ENCODE measurements around the gene DEXI.

The DEXI gene

GRCh38 chr16:10959161-10959560, 16.9 kb upstream of the DEXI start:
- no peak for TF ChIP-seq GATA2 (IDR thresholded peaks at IDR 0.05; ENCODE audit: low read depth, low read length)
- no peak for TF ChIP-seq GATA3 (IDR thresholded peaks at IDR 0.05; ENCODE audit: low read depth, low read length)

GRCh38 chr16:10957771-10958482, 15.7 kb upstream of the DEXI start:
- peak; percentile 60 for TF ChIP-seq GATA3 (IDR thresholded peaks at IDR 0.05; ENCODE audit: low read depth, low read length)
- TF ChIP-seq GATA2 (IDR thresholded peaks at IDR 0.05; ENCODE audit: low read depth, low read length): no peak

- TF ChIP-seq GATA2 (IDR thresholded peaks at IDR 0.05; ENCODE audit: low read depth, low read length) (no peak), GATA3 (IDR thresholded peaks at IDR 0.05; ENCODE audit: low read depth, low read length) (no peak)
Measured at GRCh38 chr16:10954903-10955302, 12.6 kb upstream of the DEXI start.

- no peak for TF ChIP-seq GATA2 (IDR thresholded peaks at IDR 0.05; ENCODE audit: low read depth, low read length)
- TF ChIP-seq GATA3 (IDR thresholded peaks at IDR 0.05; ENCODE audit: low read depth, low read length): no peak
Measured at GRCh38 chr16:10951026-10951425, 8.8 kb upstream of the DEXI start.

- TF ChIP-seq GATA3 (IDR thresholded peaks at IDR 0.05; ENCODE audit: low read depth, low read length) (no peak), GATA2 (IDR thresholded peaks at IDR 0.05; ENCODE audit: low read depth, low read length) (no peak)
Measured at GRCh38 chr16:10950393-10950792, 8.1 kb upstream of the DEXI start.

- no peak for TF ChIP-seq GATA3 (IDR thresholded peaks at IDR 0.05; ENCODE audit: low read depth, low read length)
- TF ChIP-seq GATA2 (IDR thresholded peaks at IDR 0.05; ENCODE audit: low read depth, low read length): no peak
Measured at GRCh38 chr16:10949424-10949970, 7.2 kb upstream of the DEXI start.

GRCh38 chr16:10947211-10947787, 5.0 kb upstream of the DEXI start:
- TF ChIP-seq GATA2 (IDR thresholded peaks at IDR 0.05; ENCODE audit: low read depth, low read length) (no peak), GATA3 (IDR thresholded peaks at IDR 0.05; ENCODE audit: low read depth, low read length) (no peak)

GRCh38 chr16:10946308-10946707, 4.0 kb upstream of the DEXI start:
- no peak for TF ChIP-seq GATA3 (IDR thresholded peaks at IDR 0.05; ENCODE audit: low read depth, low read length)
- TF ChIP-seq GATA2 (IDR thresholded peaks at IDR 0.05; ENCODE audit: low read depth, low read length): no peak

GRCh38 chr16:10945065-10945787, 3.0 kb upstream of the DEXI start:
- TF ChIP-seq GATA2 (IDR thresholded peaks at IDR 0.05; ENCODE audit: low read depth, low read length) (no peak), GATA3 (IDR thresholded peaks at IDR 0.05; ENCODE audit: low read depth, low read length) (no peak)

- TF ChIP-seq GATA3 (IDR thresholded peaks at IDR 0.05; ENCODE audit: low read depth, low read length) (no peak), GATA2 (IDR thresholded peaks at IDR 0.05; ENCODE audit: low read depth, low read length) (no peak)
Measured at GRCh38 chr16:10944249-10945064, 2.2 kb upstream of the DEXI start, which contains the start of gene CLEC16A. CLEC16A (plus strand) TSS chr16:10944564; CDS start chr16:10944718, 154 bp downstream.

- TF ChIP-seq GATA3 (IDR thresholded peaks at IDR 0.05; ENCODE audit: low read depth, low read length): no peak
- no peak for TF ChIP-seq GATA2 (IDR thresholded peaks at IDR 0.05; ENCODE audit: low read depth, low read length)
Measured at GRCh38 chr16:10943064-10943353, 741 bp upstream of the DEXI start.

- TF ChIP-seq GATA3 (IDR thresholded peaks at IDR 0.05; ENCODE audit: low read depth, low read length): no peak
- no peak for TF ChIP-seq GATA2 (IDR thresholded peaks at IDR 0.05; ENCODE audit: low read depth, low read length)
Measured at GRCh38 chr16:10941127-10941933, 938 bp downstream of the DEXI start.

GRCh38 chr16:10940501-10941079, 1.7 kb downstream of the DEXI start:
- TF ChIP-seq GATA2 (IDR thresholded peaks at IDR 0.05; ENCODE audit: low read depth, low read length): no peak
- no peak for TF ChIP-seq GATA3 (IDR thresholded peaks at IDR 0.05; ENCODE audit: low read depth, low read length)

Measured in SH-SY5Y (cell line).